ENCODE measurements around the gene ZC3H12A. TPM values are rescaled to one million over a fixed set of nuclear protein-coding genes. Genes with fewer than 3 reads are reported as not detected.
"Not testable (repeated sequence)": the region's sequence is repeated elsewhere in the genome, so short reads cannot be mapped to it uniquely, and the experiment has no call there.

ZC3H12A gene
- total RNA-seq, 6 experiments from 2014 or later: 5.6 to 7.0 (median 6.3) TPM

DNA sequence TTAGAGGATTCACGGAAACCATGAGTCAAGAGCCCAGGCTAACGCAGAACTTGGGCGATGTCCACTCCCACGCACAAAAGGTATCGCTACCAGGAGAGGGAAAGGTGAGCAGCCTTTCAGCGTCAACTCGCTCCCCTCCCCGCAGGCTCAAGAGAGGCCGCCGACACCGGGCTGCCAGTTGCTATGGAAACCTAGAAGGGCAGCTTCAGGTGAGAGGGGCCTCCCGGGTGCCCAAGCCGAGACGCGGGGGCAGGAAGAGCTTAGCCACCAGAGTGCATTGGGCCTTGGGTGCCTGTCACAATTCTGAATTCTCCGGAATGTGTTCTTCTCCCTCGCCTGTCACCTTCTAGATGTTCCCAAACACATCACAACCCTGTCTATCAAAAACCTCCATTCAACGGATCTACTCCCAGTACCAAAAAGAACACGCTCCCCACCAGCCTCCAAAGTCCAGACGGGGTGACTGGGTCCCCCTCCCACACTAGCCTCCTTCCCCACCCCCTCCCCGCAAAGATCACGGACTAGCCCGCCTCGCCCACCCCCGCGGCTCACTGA, 39.5 kb downstream of the ZC3H12A start:
- peaks cover 32% of the 10 kb centered on the region for H3K4me1 Mint-ChIP-seq (ENCODE audit: low read depth)
- peak overlapping the region; percentile 97 for H3K4me3 Mint-ChIP-seq
- H3K9me3 Mint-ChIP-seq: no peaks in the 10 kb centered on the region
- peaks cover 20% of the 10 kb centered on the region; the same call in 1 of the 2 replicates for H3K36me3 Mint-ChIP-seq (ENCODE audit: low read depth)
- peak; percentile 1 for DNase-seq
- H3K27me3 Mint-ChIP-seq (ENCODE audit: insufficient read depth): no peaks in the 10 kb centered on the region; the same call in none of the 2 replicates
- H3K27ac Mint-ChIP-seq: peak overlapping the region; percentile 85
- TF ChIP-seq, protein P1, sequence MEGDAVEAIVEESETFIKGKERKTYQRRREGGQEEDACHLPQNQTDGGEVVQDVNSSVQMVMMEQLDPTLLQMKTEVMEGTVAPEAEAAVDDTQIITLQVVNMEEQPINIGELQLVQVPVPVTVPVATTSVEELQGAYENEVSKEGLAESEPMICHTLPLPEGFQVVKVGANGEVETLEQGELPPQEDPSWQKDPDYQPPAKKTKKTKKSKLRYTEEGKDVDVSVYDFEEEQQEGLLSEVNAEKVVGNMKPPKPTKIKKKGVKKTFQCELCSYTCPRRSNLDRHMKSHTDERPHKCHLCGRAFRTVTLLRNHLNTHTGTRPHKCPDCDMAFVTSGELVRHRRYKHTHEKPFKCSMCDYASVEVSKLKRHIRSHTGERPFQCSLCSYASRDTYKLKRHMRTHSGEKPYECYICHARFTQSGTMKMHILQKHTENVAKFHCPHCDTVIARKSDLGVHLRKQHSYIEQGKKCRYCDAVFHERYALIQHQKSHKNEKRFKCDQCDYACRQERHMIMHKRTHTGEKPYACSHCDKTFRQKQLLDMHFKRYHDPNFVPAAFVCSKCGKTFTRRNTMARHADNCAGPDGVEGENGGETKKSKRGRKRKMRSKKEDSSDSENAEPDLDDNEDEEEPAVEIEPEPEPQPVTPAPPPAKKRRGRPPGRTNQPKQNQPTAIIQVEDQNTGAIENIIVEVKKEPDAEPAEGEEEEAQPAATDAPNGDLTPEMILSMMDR (IDR thresholded peaks at IDR 0.05): no peak

DNA sequence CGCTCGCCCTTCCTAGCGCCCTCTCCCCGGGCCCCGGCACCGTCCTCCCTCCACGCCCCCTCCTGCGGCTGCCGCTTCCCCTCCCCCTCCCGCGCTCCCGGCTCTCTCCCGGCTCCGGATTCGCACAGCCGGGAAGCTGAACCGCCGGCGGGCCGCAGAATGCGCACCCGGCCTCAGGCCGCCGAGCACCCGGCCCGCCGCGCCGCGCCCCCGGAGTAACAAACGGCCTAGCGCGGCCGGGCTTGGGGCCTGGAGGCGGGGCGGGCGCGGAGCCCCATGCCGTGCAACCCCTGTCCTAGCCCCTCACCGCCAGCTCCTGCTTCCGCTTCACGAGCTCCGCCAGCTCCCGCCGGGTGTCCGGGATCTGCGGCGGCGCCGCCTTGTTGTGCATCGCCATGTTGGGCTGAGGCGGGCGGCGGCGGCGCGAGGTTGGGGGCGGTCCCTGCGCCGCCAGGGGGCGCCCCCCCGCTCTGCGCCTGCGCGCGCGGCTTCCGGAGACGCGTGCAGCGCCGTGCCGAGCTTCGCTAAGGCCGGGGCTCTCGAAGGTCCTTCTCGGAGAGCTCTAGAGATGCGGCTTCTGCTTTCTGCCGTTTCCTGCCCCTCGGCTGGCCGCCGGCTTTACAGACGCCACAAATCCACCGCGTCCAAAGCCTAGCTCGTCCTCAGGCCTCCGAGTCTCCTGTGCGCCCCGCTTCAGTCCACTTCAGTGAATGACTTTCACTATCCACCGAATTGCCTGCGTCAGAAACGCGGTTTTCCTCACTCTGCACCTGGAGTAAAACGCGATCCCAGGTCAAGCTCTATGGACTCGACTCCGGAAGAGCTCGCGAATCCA, 40.2 kb downstream of the ZC3H12A start, which contains the start of gene MEAF6:
Gene MEAF6, minus strand, starts transcription at position 417 of the 835 bp plus-strand sequence. Its CDS starts 20 bp downstream, at position 397.
- Mint-ChIP-seq H3K27me3 (ENCODE audit: insufficient read depth) (no peaks in the 10 kb centered on the region; the same call in none of the 2 replicates), H3K27ac (peak within 1 kb of the TSS; percentile 96), H3K36me3 (ENCODE audit: low read depth) (peaks cover 14% of the 10 kb centered on the region; the same call in 1 of the 2 replicates), H3K4me3 (peak within 1 kb of the TSS; percentile 97), H3K9me3 (no peaks in the 10 kb centered on the region), H3K4me1 (ENCODE audit: low read depth) (peaks cover 26% of the 10 kb centered on the region)
- DNase-seq: peak; percentile 54
- TF ChIP-seq, protein P1 (IDR thresholded peaks at IDR 0.05): peak; percentile 92

DNA sequence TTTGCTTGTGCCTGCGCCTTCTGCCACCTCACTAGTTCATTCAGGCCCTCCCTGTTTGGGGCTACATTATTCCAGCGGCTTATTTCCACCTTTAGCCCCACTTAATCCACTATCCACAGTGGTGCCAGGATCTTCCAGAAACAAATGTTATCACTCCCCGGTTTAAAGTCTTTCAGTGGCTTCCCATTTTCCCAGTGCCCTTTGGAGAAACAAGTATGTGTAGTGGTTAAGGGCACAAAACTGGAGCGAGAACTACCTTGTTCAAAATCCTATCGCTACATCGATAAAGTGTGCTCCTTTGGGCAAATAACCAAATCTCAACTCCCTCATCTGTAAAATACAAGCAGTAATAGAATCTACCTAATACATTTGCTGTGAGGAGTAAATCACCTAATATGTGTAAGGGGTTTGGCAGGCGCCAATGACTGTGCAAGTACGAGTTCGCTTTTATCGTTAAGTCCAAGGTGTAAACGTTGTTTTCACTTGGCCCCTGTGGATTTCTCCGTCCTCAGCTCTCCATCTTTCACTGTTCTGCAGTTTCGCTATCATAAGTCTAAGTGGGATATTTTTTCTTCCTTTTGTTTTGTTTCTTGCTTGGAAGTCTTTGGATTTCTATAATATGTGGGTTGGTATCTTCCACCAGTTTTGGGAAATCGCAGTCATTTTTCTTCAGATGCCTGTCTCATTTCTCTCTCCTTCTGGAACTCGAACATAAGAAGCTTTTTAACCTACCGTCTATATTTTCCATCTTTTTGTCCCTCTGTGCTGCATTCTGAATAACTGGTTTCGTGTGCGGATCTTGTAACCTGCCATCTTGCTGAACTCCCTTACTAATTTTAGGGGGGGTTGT, 41.0 kb downstream of the ZC3H12A start:
- peaks cover 14% of the 10 kb centered on the region; the same call in 1 of the 2 replicates for H3K36me3 Mint-ChIP-seq (ENCODE audit: low read depth)
- no peak for DNase-seq
- peak overlapping the region; percentile 96 for H3K27ac Mint-ChIP-seq
- no peaks in the 10 kb centered on the region for H3K9me3 Mint-ChIP-seq
- H3K4me3 Mint-ChIP-seq: peak overlapping the region; percentile 94
- peaks cover 26% of the 10 kb centered on the region for H3K4me1 Mint-ChIP-seq (ENCODE audit: low read depth)
- no peaks in the 10 kb centered on the region; the same call in none of the 2 replicates for H3K27me3 Mint-ChIP-seq (ENCODE audit: insufficient read depth)
- TF ChIP-seq, protein P1 (IDR thresholded peaks at IDR 0.05): no peak

DNA sequence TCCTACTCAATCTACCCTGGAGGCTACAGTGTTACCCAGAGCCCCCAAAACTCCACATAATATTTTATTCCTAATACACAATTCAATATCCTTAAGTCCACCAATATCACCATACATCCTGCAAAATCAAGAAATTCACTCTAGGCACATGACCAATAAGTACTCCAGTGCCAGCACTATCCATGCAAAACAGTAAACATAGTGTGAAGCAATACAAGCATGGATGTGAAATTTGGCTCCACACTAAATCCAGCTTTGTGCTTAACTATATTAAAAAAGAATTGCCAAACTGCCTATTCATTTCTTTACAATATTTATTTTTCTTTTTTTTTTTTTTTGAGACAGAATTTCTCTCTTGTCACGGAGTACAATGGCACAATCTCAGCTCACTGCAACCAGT, 43.2 kb downstream of the ZC3H12A start:
- no peak overlapping the region for H3K27ac Mint-ChIP-seq
- TF ChIP-seq, protein P1 (IDR thresholded peaks at IDR 0.05): no peak
- H3K9me3 Mint-ChIP-seq: no peaks in the 10 kb centered on the region
- H3K36me3 Mint-ChIP-seq (ENCODE audit: low read depth): 0 out of 2 replicates have a peak, but pooled peaks cover 5% of the 10 kb centered on the region
- no peak overlapping the region for H3K4me3 Mint-ChIP-seq
- peaks cover 18% of the 10 kb centered on the region for H3K4me1 Mint-ChIP-seq (ENCODE audit: low read depth)
- H3K27me3 Mint-ChIP-seq (ENCODE audit: insufficient read depth): no peaks in the 10 kb centered on the region; the same call in none of the 2 replicates
- no peak for DNase-seq

DNA sequence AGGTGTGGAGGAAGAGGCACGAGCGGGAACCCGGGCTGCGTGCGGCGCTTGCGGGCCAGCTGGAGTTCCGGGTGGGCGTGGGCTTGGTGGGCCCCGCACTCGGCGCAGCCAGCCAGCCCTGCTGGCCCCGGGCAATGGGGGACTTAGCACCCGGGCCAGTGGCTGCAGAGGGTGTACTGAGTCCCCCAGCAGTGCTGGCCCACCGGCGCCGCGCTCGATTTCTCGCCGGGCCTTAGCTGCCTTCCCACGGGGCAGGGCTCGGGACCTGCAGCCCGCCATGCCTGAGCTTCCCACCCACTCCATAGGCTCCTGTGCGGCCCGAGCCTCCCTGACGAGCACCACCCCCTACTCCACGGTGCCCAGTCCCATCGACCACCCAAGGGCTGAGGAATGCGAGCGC, 43.9 kb downstream of the ZC3H12A start:
- H3K4me3 Mint-ChIP-seq, H3K9me3 Mint-ChIP-seq: not testable (repeated sequence)

DNA sequence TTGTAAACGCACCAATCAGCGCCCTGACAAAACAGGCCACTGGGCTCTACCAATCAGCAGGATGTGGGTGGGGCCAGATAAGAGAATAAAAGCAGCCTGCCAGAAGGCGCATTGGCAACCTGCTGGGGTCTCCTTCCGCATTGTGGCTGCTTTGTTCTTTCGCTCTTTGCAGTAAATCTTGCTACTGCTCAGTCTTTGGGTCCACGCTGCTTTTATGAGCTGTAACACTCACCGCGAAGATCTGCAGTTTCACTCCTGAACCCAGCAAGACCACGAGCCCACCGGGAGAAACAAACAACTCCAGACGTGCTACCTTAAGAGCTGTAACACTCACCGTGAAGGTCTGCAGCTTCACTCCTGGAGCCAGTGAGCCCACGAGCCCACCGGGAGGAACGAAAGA, 44.5 kb downstream of the ZC3H12A start:
- DNase-seq; H3K9me3 Mint-ChIP-seq; H3K27me3 Mint-ChIP-seq (ENCODE audit: insufficient read depth); H3K27ac Mint-ChIP-seq; H3K36me3 Mint-ChIP-seq (ENCODE audit: low read depth); H3K4me3 Mint-ChIP-seq: not testable (repeated sequence)
- peaks cover 11% of the 10 kb centered on the region for H3K4me1 Mint-ChIP-seq (ENCODE audit: low read depth)

More for the DNA sequence above, 43.9 kb downstream of the ZC3H12A start:
- H3K36me3 Mint-ChIP-seq (ENCODE audit: low read depth); DNase-seq; H3K27ac Mint-ChIP-seq; H3K27me3 Mint-ChIP-seq (ENCODE audit: insufficient read depth): not testable (repeated sequence)
- H3K4me1 Mint-ChIP-seq (ENCODE audit: low read depth): peaks cover 15% of the 10 kb centered on the region

Measured in HFFc6 (cell line).